GM18870 (cell line): ENCODE data around the gene ABHD4.
"Not testable (repeated sequence)": the region's sequence is repeated elsewhere in the genome, so short reads cannot be mapped to it uniquely, and the experiment has no call there.

ENCODE experiments used
- ATAC-seq: cut with Tn5 transposase; IDR thresholded peaks from one replicate; pipeline ENCODE4 v1.9.1; 2021; ENCODE audit warnings: moderate library complexity; ENCODE audit not compliant: unreplicated experiment

ABHD4 gene

GRCh38 chr14:22589096-22589839, 8.8 kb upstream of the ABHD4 start, which contains the start of gene DAD1:
DAD1 (minus strand) TSS chr14:22589224; CDS start chr14:22589157, 67 bp downstream.
- peak; percentile 87 for ATAC-seq

GRCh38 chr14:22593189-22593588, 4.9 kb upstream of the ABHD4 start:
- no peak for ATAC-seq

GRCh38 chr14:22593601-22594000, 4.5 kb upstream of the ABHD4 start:
- ATAC-seq: no peak

DNA sequence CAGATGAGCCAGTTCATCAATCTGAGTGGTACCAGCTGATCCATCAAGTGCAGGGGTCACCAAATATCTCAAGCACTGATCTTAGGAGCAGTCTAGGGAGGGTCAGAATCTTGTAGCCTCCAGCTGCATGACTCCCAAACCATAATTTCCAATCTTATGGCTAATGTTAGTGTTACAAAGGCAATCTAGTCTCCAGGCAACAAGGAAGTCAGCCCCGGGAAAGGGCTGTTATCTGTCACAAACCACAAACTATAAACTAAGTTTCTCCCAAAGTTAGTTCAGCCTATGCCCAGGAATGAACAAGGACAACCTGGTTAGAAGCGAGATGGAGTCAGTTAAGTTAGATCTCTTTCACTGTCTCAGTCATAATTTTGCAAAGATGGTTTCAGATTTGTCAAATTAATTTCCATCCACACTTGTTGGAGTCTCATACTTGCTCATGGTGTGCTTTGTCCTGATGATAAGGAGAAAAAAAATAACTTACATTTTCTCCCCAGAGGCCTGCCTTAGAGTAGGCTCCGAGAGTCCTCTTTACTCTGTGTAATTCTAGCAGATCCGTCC, 3.9 kb upstream of the ABHD4 start:
- no peak for ATAC-seq

- no peak for ATAC-seq
Measured at GRCh38 chr14:22596354-22596879, 1.7 kb upstream of the ABHD4 start.

DNA sequence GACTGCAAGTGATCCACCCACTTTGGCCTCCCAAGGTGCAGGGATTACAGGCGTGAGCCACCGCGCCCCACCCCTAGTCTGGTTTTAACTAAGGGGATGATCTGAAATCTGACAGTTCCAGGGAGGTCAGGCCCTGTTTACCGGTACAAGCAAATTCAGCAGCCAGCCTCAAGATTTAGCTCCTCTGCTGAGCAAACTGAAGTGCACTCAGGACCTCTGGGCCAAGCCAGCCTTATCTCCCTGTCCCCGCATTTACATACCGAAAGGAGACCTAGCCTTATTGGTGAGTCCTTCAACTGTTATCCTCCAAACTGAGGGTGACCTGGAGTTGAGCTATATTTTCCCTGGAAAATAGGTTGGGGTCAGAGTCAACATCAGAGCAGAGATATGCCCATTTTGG, 835 bp upstream of the ABHD4 start:
- ATAC-seq: no peak

GRCh38 chr14:22597771-22598098, 365 bp upstream of the ABHD4 start:
- ATAC-seq: peak; percentile 13

- ATAC-seq: peak; percentile 60
Measured at GRCh38 chr14:22598896-22599244, 770 bp downstream of the ABHD4 start.

- ATAC-seq: no peak
Measured at GRCh38 chr14:22599349-22599748, 1.2 kb downstream of the ABHD4 start.

DNA sequence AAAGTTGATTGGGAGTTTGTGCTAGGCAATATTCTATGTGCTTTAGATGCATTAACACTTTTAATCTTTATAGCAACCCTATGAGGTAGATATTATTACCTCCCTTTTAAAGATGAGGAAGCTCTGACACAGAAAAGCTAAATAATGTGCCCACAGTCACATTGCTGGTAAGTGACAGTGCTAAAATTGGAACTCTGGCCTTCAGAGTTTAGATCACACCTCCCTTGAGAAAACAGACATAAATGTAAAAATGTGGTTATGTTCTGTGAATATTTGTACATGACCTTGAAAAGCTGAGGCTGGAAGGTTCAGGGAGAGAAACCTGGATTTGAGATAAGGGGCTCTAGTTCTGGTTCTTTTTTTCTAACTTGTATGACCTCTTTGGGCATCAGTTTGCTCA, 1.9 kb downstream of the ABHD4 start:
- no peak for ATAC-seq

GRCh38 chr14:22601456-22601855, 3.4 kb downstream of the ABHD4 start:
- ATAC-seq: no peak

- ATAC-seq: no peak
Measured at GRCh38 chr14:22601996-22602395, 3.9 kb downstream of the ABHD4 start.

GRCh38 chr14:22602862-22603261, 4.8 kb downstream of the ABHD4 start:
- no peak for ATAC-seq

GRCh38 chr14:22606380-22606779, 8.3 kb downstream of the ABHD4 start:
- no peak for ATAC-seq

GRCh38 chr14:22607291-22607690, 9.2 kb downstream of the ABHD4 start:
- no peak for ATAC-seq

- no peak for ATAC-seq
Measured at GRCh38 chr14:22610931-22611330, 12.8 kb downstream of the ABHD4 start.

DNA sequence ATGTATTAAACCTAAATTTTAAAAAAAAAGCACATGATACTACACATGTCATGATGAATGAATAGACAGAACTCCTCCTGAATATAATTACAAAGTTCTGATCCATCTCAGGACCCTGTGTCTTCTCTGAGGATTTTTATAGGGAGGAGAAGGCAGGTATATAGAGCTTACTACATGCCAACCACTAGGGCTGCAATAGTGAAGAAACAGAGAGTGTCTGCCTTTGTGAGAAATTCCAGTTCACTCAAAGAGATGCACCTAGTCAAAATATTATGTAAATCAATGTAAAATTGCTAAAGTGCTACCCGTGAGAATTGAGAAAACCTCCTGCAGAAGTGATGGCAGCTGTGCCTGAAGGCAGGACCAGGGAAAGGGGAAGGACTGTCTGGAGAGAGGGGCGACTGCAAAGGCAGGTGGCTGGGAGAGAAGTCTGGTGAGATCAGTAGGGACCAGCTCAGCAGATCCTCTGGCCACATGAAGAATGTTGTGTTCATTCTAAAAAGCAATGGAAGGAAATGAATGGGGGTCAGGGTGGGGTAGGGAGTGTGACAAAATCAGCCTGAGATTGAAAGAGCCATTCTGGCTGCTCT, 15.1 kb downstream of the ABHD4 start:
- ATAC-seq: no peak

- ATAC-seq: no peak
Measured at GRCh38 chr14:22613736-22614239, 15.7 kb downstream of the ABHD4 start.

GRCh38 chr14:22614240-22614799, 16.2 kb downstream of the ABHD4 start:
- no peak for ATAC-seq

DNA sequence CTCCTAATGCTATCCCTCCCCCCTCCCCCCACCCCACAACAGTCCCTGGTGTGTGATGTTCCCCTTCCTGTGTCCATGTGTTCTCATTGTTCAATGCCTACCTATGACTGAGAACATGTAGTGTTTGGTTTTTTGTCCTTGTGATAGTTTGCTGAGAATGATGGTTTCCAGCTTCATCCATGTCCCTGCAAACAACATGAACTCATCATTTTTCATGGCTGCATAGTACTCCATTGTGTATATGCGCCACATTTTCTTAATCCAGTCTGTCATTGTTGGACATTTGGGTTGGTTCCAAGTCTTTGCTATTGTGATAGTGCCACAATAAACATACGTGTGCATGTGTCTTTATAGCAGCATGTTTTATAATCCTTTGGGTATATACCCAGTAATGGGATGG, 17.7 kb downstream of the ABHD4 start:
- ATAC-seq: not testable (repeated sequence)

- no peak for ATAC-seq
Measured at GRCh38 chr14:22622255-22622654, 24.2 kb downstream of the ABHD4 start.

DNA sequence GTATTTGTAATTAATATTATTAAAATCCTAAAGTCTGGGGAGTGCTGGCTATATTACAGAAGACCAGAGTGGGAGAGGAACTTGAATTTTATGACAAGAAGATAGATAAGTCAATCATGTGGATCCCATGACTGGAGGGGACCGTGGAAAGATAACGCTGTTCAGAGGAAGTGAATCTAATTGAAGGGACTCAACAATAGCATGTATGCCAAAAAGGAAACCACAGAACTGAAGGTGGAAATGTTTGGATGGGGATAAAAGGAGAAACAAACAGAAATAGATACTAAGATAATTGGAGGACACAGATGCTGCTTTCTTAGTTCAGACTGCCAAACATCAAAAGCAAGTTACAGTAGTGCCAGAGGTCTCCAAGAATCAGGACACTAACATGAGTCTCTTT, 24.9 kb downstream of the ABHD4 start:
- no peak for ATAC-seq
